IPS-18a (cell line): ENCODE measurements around the gene STRN4.

Source experiments
- H3K27ac ChIP-seq: one replicate; pipeline ENCODE4 v1.5.1; 2013; ENCODE audit warnings: low read length
- H3K27me3 ChIP-seq: one replicate; pipeline ENCODE4 v1.6.1; 2013; ENCODE audit warnings: mild to moderate bottlenecking, low read length; ENCODE audit not compliant: control insufficient read depth, insufficient read depth
- H3K36me3 ChIP-seq: one replicate; pipeline ENCODE4 v1.6.1; 2013; ENCODE audit warnings: low read depth, low read length; ENCODE audit not compliant: control insufficient read depth
- H3K4me1 ChIP-seq: one replicate; pipeline ENCODE4 v1.6.1; 2013; ENCODE audit warnings: low read depth, low read length; ENCODE audit not compliant: control insufficient read depth
- H3K4me3 ChIP-seq: one replicate; pipeline ENCODE4 v1.5.1; 2013; ENCODE audit warnings: low read length
- H3K9ac ChIP-seq: one replicate; pipeline ENCODE4 v1.6.1; 2013; ENCODE audit warnings: mild to moderate bottlenecking, low read length, moderate library complexity
- H3K9me3 ChIP-seq: one replicate; pipeline ENCODE4 v1.6.1; 2013; ENCODE audit warnings: low read depth, low read length; ENCODE audit not compliant: control insufficient read depth

The STRN4 gene

GRCh38 chr19:46736531-46737297, 9.5 kb downstream of the STRN4 start:
- no peak overlapping the region for H3K27ac ChIP-seq
- H3K36me3 ChIP-seq = peaks cover 61% of the 10 kb centered on the region

DNA sequence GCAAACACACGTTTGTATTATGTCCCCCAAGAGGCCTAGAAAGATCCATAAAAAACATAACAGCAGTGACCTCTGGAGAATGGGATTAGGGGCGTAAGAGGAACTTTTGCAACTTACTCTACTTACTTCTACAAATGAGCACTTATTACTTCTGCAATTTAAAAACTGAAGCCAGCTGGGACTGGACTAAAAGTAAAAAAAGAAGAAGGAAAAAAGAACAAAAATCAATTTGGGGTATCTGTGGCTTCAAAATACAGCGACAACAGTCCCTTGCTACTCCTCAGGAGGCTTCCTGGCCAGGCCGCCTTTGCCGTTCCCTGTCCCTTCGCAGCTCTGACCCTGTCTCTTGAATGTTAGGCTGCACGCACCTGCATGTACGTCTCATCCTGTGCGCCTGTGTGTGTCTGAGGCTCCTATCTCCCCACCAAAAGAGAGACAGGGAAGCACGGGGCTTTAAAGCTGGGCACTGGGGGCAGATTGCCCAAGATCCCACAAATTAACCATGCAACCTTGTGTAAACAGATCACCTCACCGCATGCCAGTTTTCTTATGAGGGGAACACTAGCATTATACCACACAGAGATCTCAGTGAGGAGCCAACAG, 12.5 kb downstream of the STRN4 start:
- Histone ChIP-seq H3K9me3 (no peaks in the 10 kb centered on the region), H3K36me3 (peaks cover 76% of the 10 kb centered on the region), H3K27ac (no peak overlapping the region), H3K4me3 (no peak overlapping the region), H3K4me1 (no peaks in the 10 kb centered on the region), H3K9ac (no peak overlapping the region), H3K27me3 (no peaks in the 10 kb centered on the region)

More at GRCh38 chr19:46736531-46737297, 9.5 kb downstream of the STRN4 start:
- H3K9me3 ChIP-seq = no peaks in the 10 kb centered on the region
- no peaks in the 10 kb centered on the region for H3K27me3 ChIP-seq
- H3K9ac ChIP-seq = no peak overlapping the region
- H3K4me3 ChIP-seq = no peak overlapping the region
- no peaks in the 10 kb centered on the region for H3K4me1 ChIP-seq

GRCh38 chr19:46732966-46733689, 13.1 kb downstream of the STRN4 start:
- no peak overlapping the region for H3K9ac ChIP-seq
- H3K27ac ChIP-seq = no peak overlapping the region
- H3K27me3 ChIP-seq = no peaks in the 10 kb centered on the region
- H3K4me3 ChIP-seq = no peak overlapping the region
- no peaks in the 10 kb centered on the region for H3K9me3 ChIP-seq
- H3K4me1 ChIP-seq = no peaks in the 10 kb centered on the region
- peaks cover 74% of the 10 kb centered on the region for H3K36me3 ChIP-seq

- Histone ChIP-seq H3K9me3 (no peaks in the 10 kb centered on the region), H3K4me1 (no peaks in the 10 kb centered on the region), H3K9ac (no peak overlapping the region), H3K27me3 (no peaks in the 10 kb centered on the region), H3K36me3 (peaks cover 75% of the 10 kb centered on the region), H3K4me3 (no peak overlapping the region), H3K27ac (no peak overlapping the region)
These were observed 13.9 kb downstream of the STRN4 start for GRCh38 chr19:46732172-46732938.

DNA sequence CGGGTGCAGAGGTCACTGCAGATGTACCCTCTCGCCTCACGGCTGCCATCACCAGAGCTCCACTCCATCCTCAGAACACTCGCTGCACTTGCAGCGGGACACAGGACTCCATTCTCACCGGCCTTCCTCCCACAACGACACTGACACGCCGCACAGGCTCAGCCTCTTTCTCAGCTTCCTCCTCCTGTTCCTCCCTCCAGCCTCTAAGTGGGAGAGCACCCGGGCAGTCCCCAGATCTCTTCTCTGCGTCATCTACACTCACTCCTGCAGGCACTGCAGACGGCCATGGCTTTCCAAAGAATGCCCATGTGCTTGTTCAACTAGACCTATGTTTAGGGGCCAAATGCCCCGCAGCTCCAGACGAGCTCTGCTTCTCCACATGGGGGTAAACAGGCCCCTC, 14.7 kb downstream of the STRN4 start:
- no peaks in the 10 kb centered on the region for H3K4me1 ChIP-seq
- no peak overlapping the region for H3K27ac ChIP-seq
- H3K36me3 ChIP-seq = peaks cover 76% of the 10 kb centered on the region
- no peak overlapping the region for H3K4me3 ChIP-seq
- H3K27me3 ChIP-seq = no peaks in the 10 kb centered on the region
- no peaks in the 10 kb centered on the region for H3K9me3 ChIP-seq
- H3K9ac ChIP-seq = no peak overlapping the region

DNA sequence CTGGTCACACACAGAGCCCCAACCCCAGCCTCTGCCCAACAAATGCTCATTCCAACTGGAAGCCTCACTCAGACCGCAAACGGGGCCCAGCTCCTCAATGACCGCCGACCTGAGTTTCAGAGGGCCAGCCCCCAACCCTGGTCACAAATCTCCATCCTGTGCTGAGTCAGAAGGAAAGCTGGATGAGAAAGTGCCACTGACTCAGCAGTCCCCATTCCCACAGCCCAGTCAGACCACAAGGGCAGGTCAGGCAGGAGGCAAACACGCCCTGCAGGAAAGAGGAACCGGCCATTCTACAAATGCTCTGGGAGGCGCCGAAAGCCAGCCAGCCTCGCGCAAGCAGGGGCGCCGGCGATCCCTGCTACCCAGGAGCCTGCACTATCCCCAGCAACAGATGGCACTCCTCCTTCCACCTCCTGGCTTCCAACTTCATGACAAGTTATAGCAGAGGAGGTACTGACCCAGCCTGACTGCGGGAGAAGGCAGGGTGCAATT, 15.2 kb downstream of the STRN4 start:
- H3K36me3 ChIP-seq = peaks cover 77% of the 10 kb centered on the region
- H3K4me1 ChIP-seq = no peaks in the 10 kb centered on the region
- no peaks in the 10 kb centered on the region for H3K9me3 ChIP-seq
- H3K27ac ChIP-seq = no peak overlapping the region
- no peaks in the 10 kb centered on the region for H3K27me3 ChIP-seq
- no peak overlapping the region for H3K4me3 ChIP-seq
- H3K9ac ChIP-seq = no peak overlapping the region

- Histone ChIP-seq H3K9ac (no peak overlapping the region), H3K27ac (no peak overlapping the region), H3K9me3 (no peaks in the 10 kb centered on the region), H3K27me3 (no peaks in the 10 kb centered on the region), H3K4me3 (no peak overlapping the region), H3K4me1 (no peaks in the 10 kb centered on the region), H3K36me3 (peaks cover 82% of the 10 kb centered on the region)
These were observed 15.7 kb downstream of the STRN4 start for GRCh38 chr19:46730595-46730994.

GRCh38 chr19:46730187-46730586, 16.1 kb downstream of the STRN4 start:
- Histone ChIP-seq H3K27ac (no peak overlapping the region), H3K9me3 (no peaks in the 10 kb centered on the region), H3K9ac (no peak overlapping the region), H3K4me1 (no peaks in the 10 kb centered on the region), H3K27me3 (no peaks in the 10 kb centered on the region), H3K4me3 (no peak overlapping the region), H3K36me3 (peaks cover 83% of the 10 kb centered on the region)

- no peak overlapping the region for H3K9ac ChIP-seq
- H3K27ac ChIP-seq = no peak overlapping the region
- H3K9me3 ChIP-seq = no peaks in the 10 kb centered on the region
- no peak overlapping the region for H3K4me3 ChIP-seq
- H3K36me3 ChIP-seq = peaks cover 85% of the 10 kb centered on the region
- H3K27me3 ChIP-seq = no peaks in the 10 kb centered on the region
- no peaks in the 10 kb centered on the region for H3K4me1 ChIP-seq
These were observed 16.6 kb downstream of the STRN4 start for GRCh38 chr19:46729696-46730095.

GRCh38 chr19:46728693-46729339, 17.4 kb downstream of the STRN4 start:
- no peak overlapping the region for H3K9ac ChIP-seq
- no peaks in the 10 kb centered on the region for H3K27me3 ChIP-seq
- no peaks in the 10 kb centered on the region for H3K4me1 ChIP-seq
- H3K36me3 ChIP-seq = peaks cover 82% of the 10 kb centered on the region
- no peak overlapping the region for H3K4me3 ChIP-seq
- no peak overlapping the region for H3K27ac ChIP-seq
- H3K9me3 ChIP-seq = no peaks in the 10 kb centered on the region

GRCh38 chr19:46728208-46728607, 18.0 kb downstream of the STRN4 start:
- Histone ChIP-seq H3K27ac (no peak overlapping the region), H3K9ac (no peak overlapping the region), H3K4me1 (no peaks in the 10 kb centered on the region), H3K36me3 (peaks cover 82% of the 10 kb centered on the region), H3K4me3 (no peak overlapping the region), H3K27me3 (no peaks in the 10 kb centered on the region), H3K9me3 (no peaks in the 10 kb centered on the region)
